ENCODE results near the gene MAML2.
"Not testable (repeated sequence)": the region's sequence is repeated elsewhere in the genome, so short reads cannot be mapped to it uniquely, and the experiment has no call there.

MAML2 gene

DNA sequence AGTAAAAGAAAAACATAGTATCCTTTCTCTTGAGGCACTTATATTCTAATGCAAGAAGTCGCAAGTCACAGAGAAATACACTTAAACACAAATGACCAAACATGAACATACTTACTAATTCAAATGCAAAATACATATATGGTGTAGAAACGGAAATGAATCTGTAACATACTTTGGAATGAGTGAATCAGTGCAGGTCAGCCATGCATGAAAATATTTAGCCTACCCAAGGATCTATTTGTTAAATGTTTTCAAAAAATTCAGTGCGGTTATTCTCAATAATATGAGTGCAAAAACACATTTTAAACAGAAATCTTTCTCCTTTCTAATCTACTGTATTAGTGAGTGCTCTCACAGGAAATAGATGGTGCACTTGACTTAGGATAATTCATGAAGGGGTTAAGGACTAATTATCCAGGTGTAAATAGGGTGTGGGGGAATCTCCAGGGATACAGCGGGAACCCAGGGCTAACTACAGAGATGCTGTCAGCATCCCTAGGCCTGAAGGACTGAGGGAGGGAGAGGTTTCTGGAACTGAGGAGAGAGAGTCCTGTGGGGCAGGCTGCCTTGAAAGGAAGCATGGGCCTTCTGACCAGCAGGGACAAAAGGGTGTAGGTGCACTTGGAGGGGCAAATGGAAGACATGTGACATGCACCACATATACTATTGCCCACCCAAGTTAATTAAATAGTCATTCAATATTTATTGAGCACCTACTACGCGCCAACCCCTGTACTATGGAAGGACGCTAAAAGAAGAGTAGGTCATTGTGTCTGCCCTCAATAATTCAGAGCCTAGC, 139.2 kb downstream of the MAML2 start:
- DNase-seq: no peak

DNA sequence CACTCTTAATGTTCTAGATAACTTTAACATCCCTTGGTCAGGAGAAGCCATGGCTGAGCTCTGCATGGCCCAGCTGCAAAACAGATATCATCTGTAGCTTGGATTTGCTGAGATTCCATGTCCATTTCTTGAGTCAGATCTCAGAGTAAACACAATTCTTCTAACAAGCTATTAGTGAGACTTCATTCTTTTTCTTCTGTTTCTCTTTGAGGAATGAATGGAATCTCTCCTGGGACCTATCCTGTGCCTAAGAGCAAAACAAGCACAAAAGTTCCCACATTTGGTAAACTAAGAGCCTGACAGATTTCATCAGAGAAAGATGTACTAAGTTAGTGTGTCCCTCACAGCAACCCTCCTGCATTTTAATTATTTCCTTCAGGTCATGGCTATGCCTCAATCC, 142.8 kb downstream of the MAML2 start:
- DNase-seq: no peak

DNA sequence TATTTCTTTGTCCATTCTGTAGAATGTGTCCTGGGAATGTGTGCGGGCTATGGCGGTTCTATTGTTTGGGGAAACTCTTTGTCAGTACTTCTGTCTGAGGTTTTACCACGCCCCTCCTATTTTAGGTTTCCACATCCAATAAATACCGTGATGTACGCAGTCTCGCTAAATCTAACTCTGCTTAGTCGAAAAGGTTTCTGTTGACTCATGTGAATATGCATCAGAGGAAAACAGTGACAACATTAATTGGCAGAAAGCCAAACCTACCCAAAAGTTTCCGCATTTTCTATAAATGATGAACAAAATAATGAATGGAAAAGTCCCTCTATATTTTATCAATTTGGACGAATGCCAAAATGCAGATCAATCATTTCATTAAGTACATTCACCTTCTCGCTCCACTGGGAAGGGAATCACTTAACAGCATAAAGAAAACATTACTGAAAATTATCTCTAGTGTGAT, 143.4 kb downstream of the MAML2 start:
- DNase-seq: no peak

DNA sequence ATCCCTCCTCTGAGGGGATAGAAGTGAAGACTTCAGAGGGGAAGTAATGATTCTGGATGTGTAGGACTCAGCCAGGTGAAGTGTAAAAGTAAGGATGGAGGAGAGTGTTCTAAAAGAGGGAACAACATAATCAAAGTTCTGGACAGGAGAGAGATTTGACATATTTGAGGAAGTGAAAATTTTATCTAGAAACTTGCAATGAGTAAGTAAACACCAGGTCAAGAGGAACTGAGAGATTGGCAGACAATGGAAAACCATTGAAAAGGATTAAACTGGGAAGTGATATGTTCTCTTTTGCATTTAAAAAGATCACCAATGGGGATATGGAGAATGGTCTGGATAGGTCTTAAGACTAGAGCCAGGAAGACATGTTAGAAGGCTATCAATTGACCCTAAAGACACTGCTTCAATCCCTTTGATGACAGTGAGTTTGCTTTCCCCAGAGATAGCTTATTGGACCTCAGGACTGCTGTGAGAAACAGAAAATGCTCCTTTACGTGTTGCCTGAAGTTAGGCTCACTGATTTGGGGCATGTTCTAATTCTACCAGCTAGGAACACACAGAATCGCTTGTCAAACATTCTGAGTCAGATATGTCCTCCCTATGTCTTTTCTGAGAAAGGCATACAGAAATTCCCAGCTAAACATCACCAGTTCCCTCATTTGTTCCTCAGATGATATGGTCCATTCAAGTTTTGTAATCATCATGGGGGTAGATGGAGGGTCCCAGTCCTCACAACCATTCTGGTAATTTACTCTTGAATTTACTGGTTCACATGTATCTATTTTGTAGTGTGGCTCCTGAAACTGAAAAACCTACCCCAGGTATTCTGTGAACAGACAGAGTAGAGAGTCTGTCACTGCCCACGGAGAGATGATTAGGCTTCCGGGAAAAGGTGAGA, 144.9 kb downstream of the MAML2 start:
- DNase-seq: no peak

DNA sequence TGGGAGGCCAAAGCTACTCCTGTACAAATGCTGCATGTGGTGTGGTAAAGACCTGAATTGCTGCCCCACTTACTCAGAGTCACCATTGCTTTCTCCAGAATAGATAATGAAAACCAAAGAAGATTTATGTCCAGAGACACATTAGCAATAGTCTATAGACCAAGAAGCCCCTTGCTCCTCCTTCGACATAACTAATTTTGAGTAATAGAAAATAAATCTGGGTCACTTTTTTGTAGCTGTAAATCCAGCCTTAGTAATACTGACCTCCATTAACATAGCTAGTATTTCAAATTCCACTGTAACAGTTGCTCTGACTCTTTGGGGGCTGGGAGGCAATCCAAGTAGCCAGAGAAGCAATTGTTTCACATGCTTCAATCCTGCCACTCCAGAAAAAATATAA, 145.9 kb downstream of the MAML2 start:
- no peak for DNase-seq

DNA sequence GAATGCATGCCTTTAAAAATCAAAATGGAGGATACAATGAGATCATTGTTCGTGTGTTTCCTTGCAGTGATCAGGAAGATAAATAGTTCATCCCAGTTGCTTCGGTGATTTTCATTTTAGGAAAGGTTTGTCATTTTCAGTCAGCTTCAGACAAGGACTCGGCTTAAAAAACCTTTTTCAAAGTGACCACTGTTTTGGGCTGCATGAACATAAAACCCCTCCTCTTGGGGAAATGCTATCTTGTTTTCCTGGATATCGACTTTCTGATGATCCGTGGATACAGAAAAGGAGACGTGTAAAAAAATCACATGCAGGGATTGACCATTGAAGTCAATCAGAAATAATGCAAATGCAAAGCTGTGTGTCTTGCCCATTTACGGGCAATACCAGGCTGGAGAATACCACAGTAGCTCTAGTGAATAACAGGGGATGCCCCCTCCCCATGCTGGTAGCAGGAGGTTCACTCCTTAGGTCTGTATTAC, 146.8 kb downstream of the MAML2 start:
- DNase-seq: no peak

DNA sequence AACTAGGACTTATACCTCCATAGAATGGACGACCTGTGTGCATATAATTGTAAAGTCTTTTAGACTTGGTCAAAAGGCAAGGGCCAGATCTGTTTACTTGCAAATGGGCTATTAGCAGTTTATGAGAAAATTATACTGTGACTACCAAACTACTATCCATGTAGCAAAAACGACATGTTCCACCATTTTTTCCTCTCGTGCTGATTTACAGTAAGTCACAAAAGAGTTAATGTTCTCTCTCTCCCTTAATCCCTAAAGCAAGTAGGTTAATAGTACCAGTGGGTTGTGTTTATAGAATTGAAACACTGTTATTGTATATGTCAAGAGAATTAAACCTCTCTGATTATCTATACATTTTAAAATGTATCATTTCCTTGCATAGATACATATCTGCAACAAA, 147.3 kb downstream of the MAML2 start:
- no peak for DNase-seq

DNA sequence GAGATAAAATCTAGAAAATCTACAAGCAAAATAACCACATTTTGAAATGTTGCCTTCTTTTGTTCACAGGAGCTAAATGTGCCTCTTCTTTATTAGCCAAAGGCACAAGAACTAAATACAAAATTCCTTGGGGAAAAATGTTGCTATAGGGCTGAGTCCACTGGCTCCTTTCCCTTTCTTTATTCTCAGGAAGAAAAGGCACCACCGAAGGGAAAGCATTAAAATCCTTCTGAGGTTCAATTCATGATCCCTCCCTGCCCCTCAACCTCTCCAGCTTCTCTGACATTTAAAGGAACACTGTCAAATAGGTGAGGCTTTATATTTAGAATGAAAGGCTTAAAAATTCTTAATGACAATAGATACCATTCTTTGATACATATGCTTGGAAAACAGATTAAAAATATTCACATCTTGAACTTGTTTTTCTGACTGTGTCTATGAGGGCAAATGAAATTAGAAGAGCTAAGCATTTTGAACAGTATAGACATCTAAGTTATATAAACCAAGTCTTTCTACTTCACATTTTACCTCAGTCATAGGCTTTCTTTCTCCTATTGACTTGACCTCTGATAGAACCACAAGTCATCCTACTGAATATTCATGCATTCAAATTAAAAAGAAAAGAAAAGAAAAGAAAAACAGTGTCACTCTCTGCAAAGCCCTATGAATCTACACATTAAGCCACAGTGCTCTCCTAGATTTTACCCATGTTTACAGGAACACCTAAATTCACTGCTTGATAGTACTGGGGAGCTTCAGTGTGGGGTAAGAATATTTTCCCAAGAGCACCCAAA, 148.2 kb downstream of the MAML2 start:
- DNase-seq: no peak

DNA sequence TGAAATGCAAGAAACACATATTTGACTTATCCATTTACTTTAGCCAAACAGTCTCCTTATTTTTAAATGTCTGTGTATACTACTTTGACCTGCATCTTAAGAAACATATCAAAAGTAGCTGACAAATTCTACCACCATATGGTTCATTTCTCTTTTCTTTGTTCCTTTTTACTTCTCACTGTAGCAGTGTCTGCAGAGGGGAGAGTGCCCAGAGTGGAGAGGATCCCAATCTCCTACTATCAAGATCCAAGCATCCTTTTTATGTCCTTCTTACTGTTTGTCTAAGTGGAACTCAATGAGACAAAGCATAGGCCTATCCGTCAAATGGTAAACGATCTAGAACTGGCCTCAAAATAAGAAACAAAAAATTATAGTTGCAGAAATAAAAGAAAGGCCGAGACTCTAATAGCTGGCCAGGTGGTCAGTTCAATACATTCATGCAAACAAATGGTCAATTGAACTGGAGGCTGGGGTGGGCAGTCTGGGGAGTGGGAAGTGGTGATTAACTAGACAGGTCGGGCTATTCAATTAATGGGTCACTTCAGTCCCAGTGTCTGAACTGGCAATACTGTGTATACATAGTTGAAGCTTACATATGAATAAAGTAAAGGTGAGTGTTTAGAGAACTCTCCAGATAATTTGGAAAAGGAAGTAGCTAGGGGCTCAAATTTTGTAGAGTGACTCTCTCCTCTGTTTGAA, 149.1 kb downstream of the MAML2 start:
- DNase-seq: no peak

DNA sequence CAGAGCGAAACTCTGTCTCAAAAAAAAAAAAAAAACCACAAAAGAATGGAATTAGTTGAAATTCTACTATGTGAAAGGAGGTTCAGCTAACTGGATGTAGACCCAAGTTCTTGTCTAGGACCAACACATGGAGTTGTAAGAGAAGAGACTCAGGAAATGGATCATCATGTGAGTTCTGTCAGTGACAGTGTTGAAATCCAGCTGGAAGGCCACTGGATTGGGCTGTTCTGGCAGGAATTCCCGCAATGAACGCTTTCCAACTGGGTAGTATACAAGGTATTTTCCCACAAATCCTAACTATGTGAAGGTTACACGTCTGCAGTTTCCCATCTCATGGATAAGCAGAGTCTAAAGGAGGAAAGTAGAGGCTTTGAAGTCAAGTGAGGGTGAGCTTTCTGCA, 151.2 kb downstream of the MAML2 start:
- no peak for DNase-seq

DNA sequence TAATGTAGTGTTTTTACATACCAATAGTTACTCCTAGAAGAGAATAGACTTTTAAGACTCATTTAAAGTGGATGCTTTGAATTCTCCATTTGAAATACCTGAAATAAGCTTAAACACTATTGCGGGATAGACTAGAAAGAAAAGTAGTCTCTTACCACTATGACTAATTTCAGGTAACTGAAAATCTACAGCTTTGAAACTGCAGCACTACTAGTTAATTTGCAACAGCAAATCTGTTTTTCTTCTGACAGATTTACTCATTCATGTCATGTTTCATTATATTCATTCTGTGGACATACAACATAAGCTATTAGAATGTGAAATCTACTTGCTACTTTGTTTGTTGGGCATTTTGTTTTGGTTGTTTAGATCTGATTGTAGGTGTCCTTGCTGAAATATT, 153.6 kb downstream of the MAML2 start:
- no peak for DNase-seq

DNA sequence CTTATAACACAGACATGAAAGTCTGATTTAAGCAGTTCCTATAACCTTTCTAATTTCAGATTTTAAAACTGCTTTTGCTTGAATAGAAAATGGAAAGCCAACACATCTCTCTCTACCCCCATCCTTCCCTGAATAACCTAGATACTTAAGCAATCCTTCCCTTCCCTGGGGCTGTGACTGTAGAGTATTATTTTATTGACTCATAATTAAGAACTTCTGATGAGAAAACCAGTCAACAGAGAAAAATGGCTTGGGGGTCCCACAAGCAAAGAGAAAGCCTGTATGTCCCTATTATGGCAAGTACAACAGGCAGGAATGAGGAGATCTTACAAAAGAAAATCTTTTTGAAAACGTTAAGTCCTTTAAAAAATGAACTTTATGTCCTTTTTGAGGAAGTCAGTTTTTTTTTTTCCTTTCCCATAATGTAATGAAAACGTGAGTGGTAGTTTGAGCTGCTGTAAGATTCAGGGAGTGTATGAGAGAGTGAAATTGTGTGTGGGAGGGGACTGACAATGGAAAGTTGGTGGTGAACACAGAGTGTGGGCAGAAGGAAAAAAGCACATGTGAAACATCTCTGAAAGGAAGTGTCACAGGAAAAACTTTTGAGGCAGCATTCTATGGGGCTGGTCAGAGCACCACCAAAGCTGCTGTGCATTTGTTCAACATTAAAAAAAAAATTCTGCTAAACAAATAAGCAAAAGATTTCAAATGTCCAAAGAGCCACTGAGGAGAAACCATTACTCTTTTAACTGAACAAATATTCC, 154.6 kb downstream of the MAML2 start:
- no peak for DNase-seq

DNA sequence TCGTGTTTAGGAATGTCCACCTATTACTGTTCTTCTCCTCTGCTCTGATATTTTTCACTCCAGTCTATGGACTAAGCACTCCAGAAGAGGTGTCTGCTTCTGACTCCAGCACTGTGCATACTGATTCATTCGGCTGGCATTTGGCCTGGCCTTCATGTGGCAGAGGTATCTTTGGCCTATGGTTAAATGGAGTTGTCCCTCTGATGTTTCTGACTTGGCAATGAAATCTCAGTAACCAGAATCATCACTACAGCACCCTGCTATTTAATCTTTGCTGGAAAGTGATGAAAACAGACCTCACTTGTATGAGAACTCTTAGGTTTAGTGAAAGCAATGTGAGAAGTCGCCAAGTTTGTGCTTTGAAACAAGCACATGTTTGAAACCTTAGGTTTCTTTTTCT, 155.2 kb downstream of the MAML2 start:
- DNase-seq: no peak

DNA sequence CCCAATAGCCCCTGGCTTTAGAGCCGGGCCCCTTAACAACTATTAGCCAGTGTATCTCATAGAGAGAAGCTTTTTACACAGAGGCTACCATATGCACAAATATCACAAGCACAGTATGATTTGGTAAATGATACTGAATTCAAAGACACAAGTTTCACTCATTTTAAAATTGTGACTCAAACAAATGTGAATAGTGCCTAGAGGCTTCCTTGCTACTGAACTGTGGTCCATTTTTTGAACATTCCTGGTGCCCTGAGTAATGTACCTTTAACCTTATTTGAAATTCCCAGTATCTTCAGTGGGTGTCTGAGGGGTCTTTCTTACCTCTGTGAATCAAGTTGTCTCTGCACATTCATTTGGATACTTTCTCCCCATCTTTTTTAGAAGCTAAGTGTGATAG, 156.2 kb downstream of the MAML2 start:
- no peak for DNase-seq

DNA sequence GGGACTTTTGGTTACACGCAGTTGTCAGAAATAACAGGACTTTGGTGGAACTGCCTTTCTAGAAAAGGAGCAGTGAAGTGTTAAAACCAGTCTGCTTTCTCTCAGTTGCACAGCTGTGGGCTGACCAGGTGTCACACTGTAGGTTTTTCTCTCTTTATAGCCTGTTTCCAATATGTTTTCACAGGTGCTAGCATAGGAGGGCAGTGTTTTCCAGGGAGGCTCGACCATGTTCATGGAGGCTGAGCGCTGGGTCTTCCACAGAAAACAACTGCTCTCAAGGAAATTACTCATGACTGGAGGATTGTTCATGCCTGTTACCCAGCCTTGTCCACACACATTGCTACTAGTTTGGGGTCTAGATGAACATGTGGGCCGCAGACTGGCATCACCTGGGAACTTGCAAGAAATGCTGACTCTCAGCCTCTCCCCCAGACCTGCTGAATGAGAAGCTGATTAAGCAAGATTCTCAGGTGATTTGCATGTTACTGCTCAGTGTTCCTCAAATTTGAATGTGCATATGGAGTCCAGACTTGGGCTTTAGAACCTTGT, 157.7 kb downstream of the MAML2 start:
- DNase-seq: no peak

DNA sequence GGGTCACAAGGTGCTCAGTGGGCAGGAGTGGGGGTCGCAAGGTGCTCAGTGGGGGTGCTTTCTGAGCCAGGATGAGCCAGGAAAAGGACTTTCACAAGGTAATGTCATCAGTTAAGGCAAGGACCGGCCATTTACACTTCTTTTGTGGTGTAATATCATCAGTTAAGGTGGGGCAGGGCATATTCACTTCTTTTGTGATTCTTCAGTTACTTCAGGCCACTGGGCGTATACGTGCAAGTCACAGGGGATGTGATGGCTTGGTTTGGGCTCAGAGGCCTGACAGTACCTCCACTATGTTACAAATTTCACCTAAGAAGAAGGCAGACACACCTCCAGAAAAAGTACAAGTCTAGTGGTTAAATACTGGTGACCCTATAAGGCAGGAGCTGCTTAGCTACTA, 162.1 kb downstream of the MAML2 start:
- not testable (repeated sequence) for DNase-seq

DNA sequence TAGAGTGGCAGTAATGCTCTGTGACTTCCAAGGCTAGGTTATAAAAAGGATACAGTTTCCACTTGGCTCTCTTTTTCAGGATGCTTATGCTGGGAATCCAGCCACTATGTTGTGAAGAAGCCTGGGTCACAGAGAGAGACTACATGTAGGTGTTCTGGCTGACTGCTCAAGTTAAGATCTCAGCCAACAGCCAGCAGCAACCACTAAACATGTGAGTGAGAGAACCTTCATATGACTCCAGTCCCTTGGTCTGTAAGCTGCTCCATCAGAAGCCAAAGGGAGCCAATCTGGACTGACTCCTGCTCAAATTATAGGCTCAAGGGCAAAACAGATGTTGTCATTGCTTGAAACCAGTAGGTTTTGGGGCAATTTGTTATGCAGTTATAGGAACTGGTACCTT, 162.7 kb downstream of the MAML2 start:
- DNase-seq: no peak

DNA sequence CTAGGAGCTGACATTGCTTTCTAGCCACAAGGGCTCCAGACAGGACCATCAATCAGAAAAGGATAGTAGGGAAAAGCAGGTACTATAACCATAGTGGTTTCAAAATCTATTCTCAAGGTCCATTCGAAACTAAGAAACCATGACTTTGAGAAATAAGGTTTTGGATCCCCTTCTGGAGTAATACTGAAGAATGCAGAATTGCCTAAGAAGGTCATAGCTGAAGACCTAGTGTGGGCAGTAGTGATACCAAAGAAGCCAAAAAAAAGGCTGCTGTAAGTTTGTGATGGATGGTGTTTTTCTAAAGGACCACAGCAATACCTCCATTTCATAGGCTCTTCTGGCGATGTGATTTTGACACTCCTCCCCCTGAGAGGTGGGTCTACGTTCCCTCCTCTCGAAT, 163.1 kb downstream of the MAML2 start:
- no peak for DNase-seq

DNA sequence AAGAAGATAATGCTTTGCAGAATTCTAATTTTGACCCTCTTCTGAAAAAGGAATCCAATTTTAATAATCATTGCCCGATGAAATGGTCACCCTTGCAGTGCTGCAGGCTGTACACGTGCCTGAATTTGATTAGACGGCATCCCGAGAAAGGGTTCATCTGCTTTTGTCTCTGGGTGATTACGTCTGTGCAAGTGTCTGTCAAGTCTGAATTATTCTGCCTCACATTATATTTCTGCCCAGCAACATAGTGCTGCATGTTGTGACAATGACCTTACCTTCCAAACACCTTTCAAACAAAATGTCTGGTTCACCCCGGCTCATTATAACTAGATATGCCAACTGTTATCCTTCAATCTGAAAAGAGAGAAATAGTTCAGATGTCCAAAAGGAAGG, 164.1 kb downstream of the MAML2 start:
- no peak for DNase-seq

DNA sequence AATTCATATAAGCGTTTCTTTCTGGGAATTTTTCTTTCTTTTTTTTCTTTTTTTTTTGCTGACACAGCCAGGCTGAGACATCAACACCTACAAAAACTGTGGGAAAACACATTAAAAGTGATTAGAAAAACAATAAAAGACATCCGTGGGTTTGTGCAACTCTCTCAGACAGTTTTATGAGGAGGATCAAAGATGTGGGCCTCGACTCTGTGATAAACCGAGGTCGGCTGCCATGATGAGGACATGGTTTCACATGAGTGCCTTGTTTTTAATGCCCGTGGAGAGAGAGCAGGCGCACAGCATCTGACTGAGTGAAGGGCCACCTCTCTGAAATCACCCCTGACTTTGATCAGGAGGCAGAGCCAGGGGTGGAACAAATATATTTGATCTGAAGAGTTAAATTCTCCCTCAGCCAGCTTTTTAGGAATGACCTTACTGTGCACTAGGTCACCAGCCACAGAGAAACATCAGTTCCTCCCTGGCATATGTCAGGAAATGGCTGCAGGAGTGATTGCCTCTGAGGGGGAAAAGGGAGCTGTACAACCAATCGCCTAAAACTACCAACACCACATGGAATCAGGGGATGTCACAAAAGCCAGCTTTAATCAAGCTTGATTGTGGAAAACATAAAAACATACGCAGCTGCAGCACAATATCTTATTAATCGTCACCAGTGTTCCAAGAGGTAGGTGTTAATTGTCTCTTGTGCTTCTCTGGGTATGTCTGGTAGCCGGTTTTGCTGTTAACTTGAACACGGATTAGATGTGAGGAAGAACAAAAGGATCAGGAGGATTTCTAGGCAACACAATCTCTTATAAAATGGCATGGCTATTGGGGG, 164.7 kb downstream of the MAML2 start:
- DNase-seq: no peak
